Posterior vena cava (tissue), 2 donors: ENCODE results near the gene AMBRA1. TPM values are rescaled to one million over a fixed set of nuclear protein-coding genes. Genes with fewer than 3 reads are reported as not detected.
"Not testable (repeated sequence)": the region's sequence is repeated elsewhere in the genome, so short reads cannot be mapped to it uniquely, and the experiment has no call there.

ENCODE experiments used
- DNase-seq: peaks from one replicate; pipeline ENCODE4 v3.0.0-alpha.2; 2020; ENCODE audit warnings: low spot score
- intact Hi-C, 2 donors: fragments of 100-400 bp; cut with DNase I; formaldehyde crosslinking; loops; one replicate each; pipeline versions ENCODE4 v1.14.1 to v1.14.2; 2022 to 2023
- total RNA-seq, 2 donors: library from RNA; stranded (reverse); fragmentation: NEBNext Ultra II Directional; extraction: Animal tissue kit (Norgen Biotek cat#: 25700); gene quantifications; one replicate each; pipeline ENCODE4 v1.2.1, GENCODE V29; 2021
- donor health status: DM: yes; HTN: yes; CAD: no.
- donor health status: DM: yes; HTN: yes; CAD: no.

The AMBRA1 gene
- total RNA-seq, 2 donors from 2014 or later: 25.9 to 27.3 TPM

DNA sequence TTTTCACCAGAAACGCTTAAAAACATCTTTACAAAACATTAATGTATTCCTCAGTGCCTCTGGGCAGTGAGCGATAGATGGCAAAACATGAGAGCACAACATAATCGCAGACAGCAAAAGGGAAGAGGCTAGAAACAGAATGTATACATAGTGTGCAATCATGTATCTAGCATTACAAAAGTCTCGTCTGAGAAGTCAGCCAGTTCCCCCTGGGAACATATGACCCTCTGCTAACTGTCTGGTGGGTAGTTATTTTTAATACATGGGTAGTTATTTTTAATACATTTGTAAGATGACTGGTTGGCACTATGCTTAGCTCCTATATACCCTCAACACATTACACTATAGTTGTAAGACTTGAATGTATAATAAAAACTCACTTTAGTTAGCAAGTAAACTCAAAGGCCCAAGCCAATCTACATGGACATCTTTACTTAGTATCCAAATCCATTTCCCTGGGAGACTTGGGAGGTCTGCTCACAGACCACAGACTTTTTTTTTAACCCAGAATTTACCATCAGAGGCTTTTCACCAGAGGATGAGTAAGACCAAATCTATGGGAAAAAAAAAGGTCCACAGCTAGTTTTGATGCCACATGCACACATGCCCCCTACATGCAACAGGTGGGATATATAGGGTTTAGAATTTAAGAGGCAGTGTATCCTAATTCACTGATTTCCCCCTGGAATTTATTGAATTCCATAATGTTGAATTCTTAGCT is 71.7 kb downstream of the AMBRA1 start:
- DNase-seq: no peak
- intact Hi-C loops: loop anchor here in 1 of 2 donors (10.0 kb wide), 1 partner anchor 127 kb away; the partner anchor contains the start of gene CHRM4

DNA sequence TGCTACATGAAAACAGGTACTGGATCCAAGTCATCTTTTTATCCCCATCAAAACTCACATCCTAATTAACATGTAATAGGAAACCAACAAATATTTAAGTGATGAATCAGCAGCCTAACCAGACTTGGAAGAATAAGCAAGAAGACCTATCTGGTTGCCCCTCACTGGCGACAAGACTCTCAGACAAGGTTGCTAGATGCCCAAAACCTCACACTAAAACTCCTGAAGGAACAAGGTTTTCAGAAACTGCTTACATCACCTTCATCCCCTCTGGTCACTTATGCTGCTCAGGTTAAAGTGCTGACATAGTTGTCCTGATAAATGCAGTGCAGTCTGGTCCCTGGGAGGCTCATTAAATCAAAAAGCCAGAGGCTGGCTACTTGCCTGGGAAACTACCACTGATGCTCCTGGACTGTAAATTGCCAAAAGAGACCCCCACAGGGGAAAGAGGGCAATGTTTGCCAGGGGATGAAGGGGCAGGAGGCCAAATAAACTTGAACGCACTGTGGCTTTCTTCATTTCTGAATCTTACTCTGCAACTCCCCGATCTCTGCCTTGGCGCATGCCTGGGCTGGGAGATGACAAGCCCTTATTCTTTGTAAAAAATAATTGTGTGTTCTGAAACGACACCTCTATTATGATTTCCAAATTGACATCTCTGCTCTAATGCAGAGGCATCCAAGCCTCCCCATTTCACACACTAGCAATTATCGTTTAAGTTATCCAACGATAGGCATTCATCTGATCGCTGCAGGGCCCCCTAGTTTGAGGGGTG is 72.7 kb downstream of the AMBRA1 start:
- DNase-seq: no peak
- intact Hi-C loops: loop anchor here in 1 of 2 donors (10.0 kb wide), 1 partner anchor 126 kb away; the partner anchor contains the start of gene CHRM4

DNA sequence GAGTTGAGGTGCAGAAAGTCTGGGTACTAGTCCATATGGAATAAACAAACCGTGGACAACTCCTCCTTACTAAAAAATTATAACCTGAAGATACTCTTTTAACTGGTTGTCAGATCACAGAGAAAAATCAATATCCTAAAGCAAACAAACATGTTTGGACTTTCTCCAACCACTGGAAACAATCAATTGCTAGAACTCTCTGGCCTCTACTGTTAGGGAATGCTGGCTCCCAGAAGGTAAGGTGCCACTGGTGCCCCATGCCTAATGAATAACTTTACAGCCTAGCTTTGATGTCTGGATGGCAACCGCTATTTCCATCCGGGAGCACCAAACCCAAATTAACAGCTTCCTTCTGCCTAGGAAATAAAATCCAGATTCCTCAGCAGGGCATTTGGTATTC is 74.5 kb downstream of the AMBRA1 start:
- intact Hi-C loops: loop anchor here in 1 of 2 donors (10.0 kb wide), 1 partner anchor 1535 kb away; no protein-coding TSS in a partner anchor
- DNase-seq: no peak

DNA sequence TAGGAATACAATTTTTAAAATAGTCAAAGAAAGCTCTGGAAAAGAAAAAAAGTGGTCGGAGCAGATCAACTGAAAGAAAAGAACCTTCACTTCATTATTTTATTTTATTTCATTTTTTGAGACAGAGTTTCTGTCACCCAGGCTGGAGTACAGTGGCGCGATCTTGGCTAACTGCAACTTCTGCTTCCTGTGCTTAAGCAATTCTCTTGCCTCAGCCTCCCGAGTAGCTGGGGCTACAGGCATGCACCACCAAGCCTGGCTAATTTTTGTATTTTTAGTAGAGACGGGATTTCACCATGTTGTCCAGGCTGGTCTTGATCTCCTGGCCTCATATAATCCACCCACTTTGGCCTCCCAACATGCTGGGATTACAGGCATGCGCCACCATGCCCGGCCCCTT is 74.9 kb downstream of the AMBRA1 start:
- intact Hi-C loops: loop anchor here in 1 of 2 donors (10.0 kb wide), 1 partner anchor 1534 kb away; no protein-coding TSS in a partner anchor
- DNase-seq: not testable (repeated sequence)

DNA sequence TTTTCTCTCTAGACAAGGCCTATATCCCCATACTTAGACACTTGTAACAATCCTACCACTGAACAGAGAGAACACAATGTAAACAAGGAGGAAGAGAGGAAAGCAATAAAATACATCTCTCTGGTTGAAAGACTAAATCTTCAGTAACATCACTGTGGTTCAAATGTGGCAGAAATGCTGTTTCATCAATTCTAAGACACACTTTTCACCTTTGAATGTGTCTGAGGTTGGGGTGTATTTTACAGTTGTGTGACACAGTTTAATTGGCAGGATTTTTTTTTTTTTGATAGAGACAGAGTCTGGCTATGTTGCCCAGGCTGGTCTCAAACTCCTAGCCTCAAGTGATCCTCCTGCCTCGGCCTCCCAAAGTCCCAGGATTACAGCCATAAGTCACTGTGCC is 79.5 kb downstream of the AMBRA1 start:
- no peak for DNase-seq
- intact Hi-C loops: loop anchor here in 1 of 2 donors (10.0 kb wide), 1 partner anchor 1530 kb away; no protein-coding TSS in a partner anchor

DNA sequence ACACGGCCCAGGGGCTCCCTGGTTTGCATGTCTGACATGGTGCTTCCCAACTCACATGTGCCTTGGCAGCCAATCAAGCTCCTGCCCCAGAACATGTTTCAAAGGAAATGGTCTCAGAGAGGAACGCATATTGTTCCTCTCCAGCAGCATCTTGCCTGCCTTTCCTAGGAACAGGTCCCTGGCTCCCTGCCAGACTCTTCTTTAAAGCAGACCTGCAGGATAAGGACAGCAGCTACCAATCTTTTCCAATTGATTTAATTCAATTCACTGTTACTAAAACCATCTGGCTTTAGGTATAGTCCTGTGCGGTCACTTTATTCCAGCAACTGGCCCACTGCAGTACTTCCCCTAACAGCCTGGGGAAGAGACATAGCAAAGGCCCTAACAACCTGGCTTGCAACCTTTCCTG is 79.9 kb downstream of the AMBRA1 start:
- intact Hi-C loops: loop anchor here in 1 of 2 donors (10.0 kb wide), 1 partner anchor 1529 kb away; no protein-coding TSS in a partner anchor
- peak; percentile 81 for DNase-seq

DNA sequence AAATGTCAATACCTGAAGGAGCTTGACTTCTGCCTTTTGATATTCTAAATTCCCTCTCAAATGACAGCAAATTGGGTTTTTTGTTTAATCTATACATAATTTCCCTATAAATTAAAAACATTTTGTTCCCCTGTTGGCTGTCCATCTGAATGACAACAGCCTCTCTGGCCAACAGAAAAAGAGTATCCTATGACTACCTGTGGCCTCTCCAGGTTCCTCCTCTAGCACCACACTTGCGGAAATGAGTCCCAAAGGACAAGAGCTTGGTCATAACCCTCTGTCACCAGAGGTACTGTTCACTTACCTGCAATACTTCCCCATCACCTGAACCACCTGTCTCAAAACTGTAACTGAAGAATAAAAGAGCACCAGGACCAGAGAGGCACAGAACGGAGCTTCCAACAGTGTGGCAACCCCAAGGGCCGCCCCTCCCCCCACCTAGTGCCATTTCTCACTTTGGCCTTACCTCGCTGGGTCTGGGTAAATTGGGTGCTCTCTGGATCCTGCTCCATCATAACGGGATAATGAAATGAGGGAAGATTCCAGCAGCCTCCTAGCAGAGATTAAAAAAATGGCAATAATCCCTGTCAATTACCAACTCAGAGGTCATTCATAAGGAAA is 81.5 kb downstream of the AMBRA1 start:
- DNase-seq: no peak
- intact Hi-C loops: loop anchor here in 1 of 2 donors (10.0 kb wide), 1 partner anchor 1528 kb away; no protein-coding TSS in a partner anchor

DNA sequence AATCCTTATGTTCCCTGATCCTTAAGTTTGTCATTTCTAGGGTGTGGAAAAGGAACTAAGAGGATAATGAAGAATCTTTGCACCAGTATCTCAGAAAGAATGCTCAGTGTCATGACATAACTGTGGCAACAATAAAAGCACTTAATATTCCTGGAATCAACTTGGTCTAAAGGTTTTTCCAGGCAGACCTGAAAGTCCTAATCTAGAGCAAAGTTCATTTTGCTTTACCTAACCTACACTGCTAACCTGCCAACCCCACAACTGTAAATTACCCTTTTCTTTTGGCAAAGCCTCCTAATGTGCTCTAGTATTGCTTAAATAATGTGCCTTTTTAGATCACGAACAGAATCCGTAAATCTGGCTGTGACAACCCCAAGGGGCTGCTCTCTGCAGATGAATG is 82.5 kb downstream of the AMBRA1 start:
- intact Hi-C loops: loop anchor here in 1 of 2 donors (10.0 kb wide), 1 partner anchor 1527 kb away; no protein-coding TSS in a partner anchor

DNA sequence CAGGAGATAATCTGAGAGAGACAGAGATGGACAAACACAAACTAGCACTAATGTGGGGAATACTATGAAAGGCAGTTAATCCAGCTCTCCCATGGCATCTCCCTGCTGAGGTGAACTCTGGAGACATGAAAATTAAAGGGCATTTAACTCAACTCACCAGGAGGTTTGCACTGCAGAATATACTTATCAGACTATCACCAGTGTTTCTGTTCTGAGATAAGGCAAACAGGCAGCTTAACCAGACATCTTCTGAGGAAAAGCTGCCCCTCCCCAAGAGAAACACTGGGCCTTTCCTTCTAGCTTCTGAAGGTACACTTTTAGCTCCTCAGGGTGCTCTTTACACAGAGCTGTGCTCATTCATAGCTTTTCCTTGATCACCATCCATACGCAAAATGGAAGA is 85.5 kb downstream of the AMBRA1 start:
- no peak for DNase-seq
- intact Hi-C loops: no loop called here

More for the DNA sequence above, 82.5 kb downstream of the AMBRA1 start:
- DNase-seq: no peak

DNA sequence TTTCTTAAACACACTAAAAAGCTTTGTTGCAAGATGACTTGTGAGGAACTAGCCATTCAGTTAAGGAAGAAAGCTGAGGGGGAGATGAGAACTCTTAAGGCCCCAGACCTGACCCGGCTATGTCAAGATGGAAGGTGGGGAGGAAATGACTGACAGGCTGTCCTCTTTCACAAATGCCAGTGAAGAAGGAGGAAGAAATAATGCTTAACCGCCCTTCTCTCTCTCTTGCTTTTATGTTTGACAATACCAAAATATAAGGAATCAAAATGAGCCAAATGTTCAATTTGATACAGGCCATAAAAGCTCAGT is 87.4 kb downstream of the AMBRA1 start:
- no peak for DNase-seq

DNA sequence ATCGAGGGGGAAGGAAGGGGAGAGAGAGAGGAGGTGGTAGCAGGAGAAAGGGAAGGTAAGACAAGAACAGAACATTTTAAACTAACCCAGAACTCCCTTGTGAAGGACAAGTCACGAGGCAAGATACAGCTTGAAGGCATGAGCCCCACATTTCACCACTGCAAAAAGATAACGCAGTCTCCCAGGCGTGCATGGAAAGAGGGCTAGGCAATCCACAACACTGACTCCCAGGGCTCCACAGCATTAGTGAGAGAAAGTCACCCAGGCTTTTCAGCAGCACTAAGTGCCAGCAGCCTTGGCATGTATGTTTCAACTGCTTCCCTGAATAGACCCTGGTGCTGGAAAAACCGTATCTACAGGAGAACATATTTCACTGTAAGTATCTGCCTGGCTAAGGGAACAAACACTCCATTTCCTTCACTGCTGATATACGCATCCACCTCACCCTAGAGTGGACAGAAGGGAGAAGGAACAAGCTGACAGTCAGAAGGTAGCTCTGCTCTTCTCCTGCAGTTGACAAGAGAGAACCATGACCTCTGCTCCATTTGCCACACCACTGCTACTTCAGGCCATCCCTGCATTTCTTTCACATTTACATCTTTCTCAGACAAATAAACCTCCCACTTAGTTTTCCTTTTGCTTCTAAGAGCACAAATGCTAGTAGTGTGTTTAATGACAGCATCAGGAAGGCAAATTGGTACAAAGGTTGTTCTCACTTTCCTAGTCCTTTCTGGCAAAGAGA is 87.9 kb downstream of the AMBRA1 start:
- intact Hi-C loops: no loop called here
- DNase-seq: no peak

More for the DNA sequence above, 87.4 kb downstream of the AMBRA1 start:
- intact Hi-C loops: no loop called here

DNA sequence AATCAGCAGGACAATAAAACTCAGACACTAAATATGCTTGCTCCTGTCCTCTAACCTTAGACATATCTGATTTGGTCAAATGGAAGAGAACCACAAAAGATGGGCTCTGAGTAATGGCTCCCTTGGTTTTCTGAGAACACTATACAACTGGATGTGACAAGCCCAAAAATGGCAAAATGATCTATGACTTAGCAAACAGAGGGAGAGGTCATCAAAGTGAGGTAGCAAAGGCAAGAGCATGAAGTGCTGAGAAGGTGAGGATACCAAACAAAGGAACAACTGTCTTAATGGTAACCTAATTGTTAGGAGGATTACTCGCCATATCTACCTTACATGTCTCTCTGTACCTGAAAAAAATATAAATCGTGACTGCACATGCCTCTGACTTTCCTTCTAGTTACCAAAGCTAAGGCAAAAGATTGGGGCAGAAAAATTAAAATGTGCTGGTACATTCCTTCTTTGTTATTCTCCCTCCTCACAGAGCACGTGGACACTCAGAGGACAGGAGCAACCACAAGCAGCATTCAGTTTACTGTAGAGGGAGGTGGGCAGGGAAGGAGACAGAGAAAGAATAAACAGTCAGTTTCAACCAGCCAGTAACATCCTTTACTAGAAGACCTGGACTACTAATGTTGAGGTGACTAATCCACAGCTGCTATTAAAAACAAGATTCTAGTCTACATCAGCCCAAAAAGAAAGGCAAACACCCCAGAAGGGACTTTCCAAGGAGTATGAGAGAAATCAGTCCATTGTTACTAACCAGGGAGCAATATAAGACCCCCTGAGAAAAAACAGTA is 88.8 kb downstream of the AMBRA1 start:
- DNase-seq: no peak

DNA sequence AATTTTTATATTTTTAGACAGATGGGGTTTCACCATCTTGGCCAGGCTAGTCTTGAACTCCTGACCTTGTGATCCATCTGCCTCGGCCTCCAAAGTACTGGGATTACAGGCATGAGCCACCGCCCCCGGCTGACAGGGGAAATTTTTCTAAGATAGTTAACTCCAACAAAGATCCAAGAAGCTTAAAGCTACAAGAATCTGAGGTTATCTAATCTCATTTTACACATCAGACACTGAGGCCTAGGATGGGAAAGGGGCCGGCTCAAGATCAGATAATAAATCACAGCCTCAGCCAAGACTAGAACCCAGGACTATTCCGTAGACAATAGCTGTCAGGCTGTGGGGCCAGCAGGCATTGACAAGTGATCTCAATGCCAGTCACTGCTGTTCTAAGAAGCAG is 94.0 kb downstream of the AMBRA1 start:
- DNase-seq: no peak
- intact Hi-C loops: no loop called here

More for the DNA sequence above, 88.8 kb downstream of the AMBRA1 start:
- intact Hi-C loops: no loop called here

DNA sequence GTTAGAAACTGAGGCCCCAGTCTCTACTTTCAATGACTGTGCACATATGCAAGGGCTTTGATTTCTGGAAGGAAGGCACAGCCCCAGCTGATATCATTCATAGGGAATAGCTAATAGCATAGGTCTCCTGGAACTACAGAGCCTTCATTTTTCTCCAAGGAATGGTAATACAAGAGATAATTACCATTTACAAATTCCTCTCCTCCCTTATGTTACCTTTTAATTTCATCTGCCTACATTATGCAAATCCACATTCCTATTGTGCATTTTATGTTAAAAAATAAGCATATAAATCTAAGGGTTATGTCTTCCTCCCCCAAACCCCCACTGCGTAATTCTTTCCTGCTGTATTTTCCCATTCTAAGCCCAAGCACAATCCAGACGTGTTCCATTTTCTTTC is 94.9 kb downstream of the AMBRA1 start:
- no peak for DNase-seq
- intact Hi-C loops: no loop called here

DNA sequence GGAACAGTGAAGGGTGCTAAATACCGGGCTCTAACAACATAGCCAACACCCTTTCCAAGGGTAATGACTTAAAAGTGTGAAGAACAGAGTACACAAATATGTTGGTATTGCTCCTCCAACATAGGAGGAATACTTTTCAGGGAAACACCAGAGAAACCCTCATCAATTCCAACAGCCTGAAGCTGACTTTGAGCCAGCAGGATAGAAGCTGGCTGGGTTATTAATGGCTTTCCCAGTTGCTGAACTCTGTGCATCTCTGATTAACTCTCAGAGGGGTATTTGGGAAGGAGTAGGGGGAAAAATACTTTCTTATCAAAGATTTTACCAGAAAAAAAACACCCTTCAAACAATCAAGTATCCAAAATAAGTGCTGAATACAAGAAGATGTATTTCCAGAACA is 95.6 kb downstream of the AMBRA1 start:
- DNase-seq: no peak
- intact Hi-C loops: no loop called here

DNA sequence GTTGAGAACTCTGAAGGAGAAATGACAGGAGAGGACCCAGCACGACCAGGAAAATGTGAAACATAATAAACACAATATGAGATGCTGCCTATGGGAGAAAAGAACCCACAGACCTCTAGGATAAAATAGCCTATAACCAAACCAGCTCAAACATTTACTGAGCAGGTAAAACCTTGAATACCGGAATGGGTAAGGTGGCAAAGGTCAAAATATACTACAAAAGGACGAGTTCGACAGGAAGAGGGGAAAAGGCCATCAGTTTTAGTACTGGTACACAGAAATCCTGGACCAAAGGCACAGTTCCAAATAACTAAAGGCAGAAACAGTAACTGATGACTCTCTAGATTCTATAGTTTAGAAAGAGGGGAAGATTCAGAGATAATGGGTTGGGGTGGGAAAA is 96.3 kb downstream of the AMBRA1 start:
- DNase-seq: no peak
- intact Hi-C loops: no loop called here

DNA sequence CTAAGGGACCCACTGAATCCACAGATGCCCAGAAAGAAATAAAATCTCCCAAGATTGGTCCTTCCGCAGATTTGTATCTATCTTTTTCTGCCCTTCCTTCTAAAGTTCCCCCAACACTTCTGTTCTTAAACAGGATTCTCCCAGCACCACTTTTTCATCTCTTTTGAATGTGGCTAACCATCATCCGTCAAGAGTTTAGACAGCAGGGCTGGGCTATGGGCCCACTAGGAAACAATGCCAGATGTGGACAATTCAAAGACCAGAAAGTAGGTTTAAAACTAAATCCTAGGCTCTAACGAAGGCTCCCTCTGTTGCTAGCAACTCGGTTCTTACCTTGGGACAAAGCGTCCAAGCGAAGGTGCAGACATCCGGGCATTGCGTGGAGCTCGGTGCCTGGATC is 100.0 kb downstream of the AMBRA1 start:
- intact Hi-C loops: no loop called here
- no peak for DNase-seq

DNA sequence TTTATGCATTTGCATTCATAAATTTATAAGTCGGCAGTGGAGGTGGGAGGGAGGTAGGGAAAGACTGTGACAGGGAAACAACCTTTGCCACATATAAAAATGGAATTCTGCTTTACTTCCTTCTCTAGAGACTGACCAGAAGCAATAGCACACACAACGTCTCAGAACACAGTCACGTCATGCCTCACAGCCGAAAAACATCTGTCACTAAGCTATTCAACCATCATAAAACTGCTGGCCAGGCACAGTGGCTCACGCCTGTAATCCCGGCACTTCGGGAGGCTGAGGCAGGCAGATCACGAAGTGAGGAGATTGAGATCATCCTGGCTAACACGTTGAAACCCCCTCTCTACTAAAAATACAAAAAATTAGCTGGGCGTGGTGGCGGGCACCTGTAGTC is 101.3 kb downstream of the AMBRA1 start:
- DNase-seq: no peak
- intact Hi-C loops: no loop called here
